BJ (cell line): ENCODE measurements around the gene INTU. TPM values are rescaled to one million over a fixed set of nuclear protein-coding genes. Genes with fewer than 3 reads are reported as not detected.
A peak's percentile ranks its signal among the peaks of the same experiment; 100 is the strongest.

Experiments
- CTCF ChIA-PET: fragments of 350-600 bp; formaldehyde crosslinking; extraction: SDS; loops from one replicate; lab custom pipeline; 2021; ENCODE audit warnings: antibody characterized with exemption, inconsistent platforms; lab: Yijun Ruan, JAX
- POLR2A ChIA-PET: fragments of 300-600 bp; sonication (Branson Sonifier 250); formaldehyde crosslinking; extraction: SDS; loops from one replicate; lab custom pipeline; 2021; ENCODE audit warnings: antibody characterized with exemption; lab: Charles Lee
- DNase-seq: peaks from one replicate; pipeline ENCODE4 v3.0.0-alpha.2; 2011; ENCODE audit warnings: low read depth
- H3K27me3 ChIP-seq: 2 replicates; pipeline ENCODE4 v1.6.0; 2011; ENCODE audit warnings: low read length; ENCODE audit not compliant: control insufficient read depth, insufficient read depth
- H3K36me3 ChIP-seq: 2 replicates; pipeline ENCODE4 v1.5.1; 2011; ENCODE audit warnings: low read length; ENCODE audit not compliant: control insufficient read depth, insufficient read depth
- H3K4me3 ChIP-seq: 2 replicates; pipeline ENCODE4 v1.5.1; 2011; ENCODE audit warnings: low read depth, mild to moderate bottlenecking, control low read depth, low read length
- CTCF ChIP-seq: IDR thresholded peaks from 2 replicates; pipeline ENCODE4 v1.5.1; 2011; ENCODE audit warnings: low read depth, mild to moderate bottlenecking, control low read depth, inconsistent platforms, low read length, moderate library complexity; ENCODE audit not compliant: insufficient read depth
- polyA plus RNA-seq: library from polyadenylated mRNA; depleted of rRNA; stranded (reverse); fragments of >200 nt; gene quantifications from 2 replicates; pipeline ENCODE4 v1.2.3, GENCODE V29; 2011

Gene INTU
- polyA plus RNA-seq, 1 experiment = 4.5 TPM

- Histone ChIP-seq H3K36me3 (no peaks in the 10 kb centered on the region), H3K4me3 (no peak overlapping the region), H3K27me3 (no peaks in the 10 kb centered on the region)
- TF ChIP-seq CTCF = peak; percentile 63
- POLR2A ChIA-PET = no interaction called here
- CTCF ChIA-PET = interaction anchor here (0.6 to 8.7 kb wide), 22 partner anchors 9 to 493 kb away, joined by 3 to 173 read pairs (median 6); no protein-coding TSS in a partner anchor
- no peak for DNase-seq
Observed at GRCh38 chr4:127732623-127733328, 100.0 kb downstream of the INTU start.

DNA sequence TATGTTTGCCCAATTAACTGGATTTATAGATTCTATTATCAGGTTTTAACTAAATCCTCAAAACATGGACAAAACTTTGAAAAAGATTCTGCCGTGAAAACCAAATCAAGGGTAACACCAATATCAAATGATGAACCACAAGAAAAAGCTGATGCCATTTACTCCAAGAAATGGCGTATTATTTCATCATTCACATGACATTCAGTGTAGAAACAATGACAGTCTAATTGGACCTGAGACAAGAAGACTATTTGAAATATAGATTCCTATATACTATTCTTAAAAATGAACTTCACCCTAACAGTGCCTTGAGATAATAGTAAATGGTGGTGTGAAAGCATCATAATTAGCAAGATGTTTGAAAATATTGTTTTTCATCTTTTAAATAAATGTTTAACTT is 102.2 kb downstream of the INTU start:
- H3K36me3 ChIP-seq = no peaks in the 10 kb centered on the region
- no peak for DNase-seq
- TF ChIP-seq CTCF = no peak
- ChIA-PET POLR2A (no interaction called here), CTCF (interaction anchor here (8.7 kb wide), 1 partner anchor 131 kb away, joined by 173 read pairs; no protein-coding TSS in a partner anchor)
- no peaks in the 10 kb centered on the region for H3K27me3 ChIP-seq
- no peak overlapping the region for H3K4me3 ChIP-seq

- POLR2A ChIA-PET = no interaction called here
- DNase-seq = no peak
- Histone ChIP-seq H3K36me3 (no peaks in the 10 kb centered on the region), H3K27me3 (no peaks in the 10 kb centered on the region), H3K4me3 (no peak overlapping the region)
- TF ChIP-seq CTCF = no peak
- CTCF ChIA-PET = interaction anchor here (0.6 to 0.9 kb wide), 2 partner anchors 131 to 1465 kb away, joined by 3 read pairs; no protein-coding TSS in a partner anchor
Observed at GRCh38 chr4:127737295-127737694, 104.5 kb downstream of the INTU start.

GRCh38 chr4:127741247-127741646 is 108.5 kb downstream of the INTU start:
- Histone ChIP-seq H3K27me3 (no peaks in the 10 kb centered on the region; the same call in 1 of the 2 replicates), H3K36me3 (no peaks in the 10 kb centered on the region), H3K4me3 (no peak overlapping the region)
- no peak for TF ChIP-seq CTCF
- ChIA-PET CTCF (interaction anchor here (1.0 to 2.3 kb wide), 2 partner anchors 9 to 14 kb away, joined by 3 to 8 read pairs; no protein-coding TSS in a partner anchor), POLR2A (no interaction called here)
- DNase-seq = no peak

GRCh38 chr4:127747883-127748282 is 115.1 kb downstream of the INTU start:
- no peak for DNase-seq
- H3K4me3 ChIP-seq = no peak overlapping the region
- ChIA-PET CTCF (interaction anchor here (1.3 to 3.6 kb wide), 2 partner anchors 15 to 144 kb away, joined by 3 to 16 read pairs; no protein-coding TSS in a partner anchor), POLR2A (no interaction called here)
- no peaks in the 10 kb centered on the region; the same call in none of the 2 replicates for H3K27me3 ChIP-seq
- TF ChIP-seq CTCF = no peak
- no peaks in the 10 kb centered on the region for H3K36me3 ChIP-seq
